ENCODE data around the gene COQ10A. TPM values are rescaled to one million over a fixed set of nuclear protein-coding genes. Genes with fewer than 3 reads are reported as not detected.

The COQ10A gene
- total and polyA plus RNA-seq, 4 donors = 3.2 to 40.7 (median 15.5) TPM

- TF ChIP-seq FOXA2 (IDR thresholded peaks at IDR 0.05) = no peak
- no peak for TF ChIP-seq HNF4A (conservative IDR thresholded peaks at IDR 0.05)
- no peak for TF ChIP-seq HNF4G (IDR thresholded peaks at IDR 0.05)
- TF ChIP-seq TAF1 (conservative IDR thresholded peaks at IDR 0.05) = no peak
- TF ChIP-seq EGR1 (IDR thresholded peaks at IDR 0.05; ENCODE audit: low read depth in 2 of 2) = no peak
- no peak for TF ChIP-seq FOXA1 (IDR thresholded peaks at IDR 0.05)
- no peak for TF ChIP-seq GABPA (IDR thresholded peaks at IDR 0.05 in 1 of 2, conservative IDR thresholded peaks at IDR 0.05 in 1 of 2)
- no peak for TF ChIP-seq ATF3 (IDR thresholded peaks at IDR 0.05)
- no peak for TF ChIP-seq RXRA (IDR thresholded peaks at IDR 0.05)
- no peak overlapping the region for H3K4me3 ChIP-seq (ENCODE audit: low read depth in 1 of 3, low read length in 3 of 3)
- peaks cover 8 to 38% (median 25%) of the 10 kb centered on the region in 4 donors for H3K36me3 ChIP-seq (ENCODE audit: control insufficient read depth in 4 of 4, insufficient read depth in 3 of 4, low read depth in 1 of 4, low read length in 3 of 4)
- no peak overlapping the region for H3K27ac ChIP-seq (ENCODE audit: low read depth in 1 of 2, low read length in 2 of 2)
- no peak for DNase-seq (ENCODE audit: low spot score)
- peaks cover 1 to 20% (median 15%) of the 10 kb centered on the region in 4 donors for H3K4me1 ChIP-seq (ENCODE audit: control insufficient read depth in 4 of 4, insufficient read depth in 4 of 4, low read length in 3 of 4)
- H3K27me3 ChIP-seq (ENCODE audit: control insufficient read depth in 4 of 4, insufficient read depth in 4 of 4, low read length in 3 of 4) = no peaks in the 10 kb centered on the region
- WGBS = 58% methylated on average over 4 of the region's 4 CpGs
- no peaks in the 10 kb centered on the region for H3K9me3 ChIP-seq (ENCODE audit: control insufficient read depth in 4 of 4, low read length in 3 of 4)
- no peak overlapping the region for H3K9ac ChIP-seq (ENCODE audit: low read depth in 1 of 2, low read length in 2 of 2)
These were observed 10.3 kb upstream of the COQ10A start for GRCh38 chr12:56256326-56256960.

GRCh38 chr12:56257071-56257470, 9.7 kb upstream of the COQ10A start:
- Histone ChIP-seq H3K27me3 (ENCODE audit: control insufficient read depth in 4 of 4, insufficient read depth in 4 of 4, low read length in 3 of 4) (no peaks in the 10 kb centered on the region), H3K27ac (ENCODE audit: low read depth in 1 of 2, low read length in 2 of 2) (no peak overlapping the region), H3K4me3 (ENCODE audit: low read depth in 1 of 3, low read length in 3 of 3) (peak overlapping the region in 1 of 3 donors; percentile 81), H3K36me3 (ENCODE audit: control insufficient read depth in 4 of 4, insufficient read depth in 3 of 4, low read depth in 1 of 4, low read length in 3 of 4) (peaks cover 8 to 33% (median 24%) of the 10 kb centered on the region in 4 donors), H3K4me1 (ENCODE audit: control insufficient read depth in 4 of 4, insufficient read depth in 4 of 4, low read length in 3 of 4) (peaks cover 1 to 20% (median 15%) of the 10 kb centered on the region in 4 donors), H3K9me3 (ENCODE audit: control insufficient read depth in 4 of 4, low read length in 3 of 4) (no peaks in the 10 kb centered on the region), H3K9ac (ENCODE audit: low read depth in 1 of 2, low read length in 2 of 2) (no peak overlapping the region)
- TF ChIP-seq TAF1 (conservative IDR thresholded peaks at IDR 0.05) (no peak), SP1 (IDR thresholded peaks at IDR 0.05) (no peak), ATF3 (IDR thresholded peaks at IDR 0.05) (no peak), GABPA (IDR thresholded peaks at IDR 0.05 in 1 of 2, conservative IDR thresholded peaks at IDR 0.05 in 1 of 2) (no peak), FOXA1 (IDR thresholded peaks at IDR 0.05) (no peak), RXRA (IDR thresholded peaks at IDR 0.05) (no peak), CTCF (IDR thresholded peaks at IDR 0.05; ENCODE audit: low read depth, low read length, missing input control) (no peak), HNF4G (IDR thresholded peaks at IDR 0.05) (no peak), HNF4A (conservative IDR thresholded peaks at IDR 0.05) (no peak)
- WGBS = 79% methylated on average over 8 of the region's 8 CpGs
- no peak for DNase-seq (ENCODE audit: low spot score)

GRCh38 chr12:56257491-56258067, 9.2 kb upstream of the COQ10A start:
- no peak for DNase-seq (ENCODE audit: low spot score)
- WGBS = 2% methylated on average over 27 of the region's 27 CpGs
- Histone ChIP-seq H3K27ac (ENCODE audit: low read depth in 1 of 2, low read length in 2 of 2) (peak overlapping the region in 1 of 2 donors; percentile 63), H3K4me1 (ENCODE audit: control insufficient read depth in 4 of 4, insufficient read depth in 4 of 4, low read length in 3 of 4) (peaks cover 1 to 20% (median 15%) of the 10 kb centered on the region in 4 donors), H3K4me3 (ENCODE audit: low read depth in 1 of 3, low read length in 3 of 3) (peak overlapping the region; percentile 56 to 81 (median 61)), H3K36me3 (ENCODE audit: control insufficient read depth in 4 of 4, insufficient read depth in 3 of 4, low read depth in 1 of 4, low read length in 3 of 4) (peaks cover 8 to 28% (median 20%) of the 10 kb centered on the region in 4 donors), H3K27me3 (ENCODE audit: control insufficient read depth in 4 of 4, insufficient read depth in 4 of 4, low read length in 3 of 4) (no peaks in the 10 kb centered on the region), H3K9ac (ENCODE audit: low read depth in 1 of 2, low read length in 2 of 2) (peak overlapping the region; percentile 2 to 52), H3K9me3 (ENCODE audit: control insufficient read depth in 4 of 4, low read length in 3 of 4) (no peaks in the 10 kb centered on the region)
- TF ChIP-seq TAF1 (conservative IDR thresholded peaks at IDR 0.05) (no peak), YY1 (IDR thresholded peaks at IDR 0.05) (no peak), ATF3 (IDR thresholded peaks at IDR 0.05) (no peak), REST (IDR thresholded peaks at IDR 0.05) (no peak), EGR1 (IDR thresholded peaks at IDR 0.05; ENCODE audit: low read depth in 2 of 2) (no peak), MAX (IDR thresholded peaks at IDR 0.05) (no peak), CTCF (IDR thresholded peaks at IDR 0.05; ENCODE audit: low read depth, low read length, missing input control) (no peak)
